ENCODE results near the gene TMEM19.

Gene TMEM19

GRCh38 chr12:71664411-71665089 is 21.3 kb upstream of the TMEM19 start:
- no peak for DNase-seq

GRCh38 chr12:71665090-71665463 is 20.8 kb upstream of the TMEM19 start:
- peak overlapping the region; percentile 94 for H3K27ac ChIP-seq (ENCODE audit: insufficient read depth, low read length, poor library complexity, severe bottlenecking)
- H3K4me3 ChIP-seq (ENCODE audit: insufficient read depth, low read depth, low read length, poor library complexity, severe bottlenecking), result peak overlapping the region; percentile 89
- H3K9me3 ChIP-seq (ENCODE audit: control insufficient read depth, low read length), result no peaks in the 10 kb centered on the region
- H3K27me3 ChIP-seq (replicated peaks; ENCODE audit: control insufficient read depth, insufficient read depth, low read length, poor library complexity, severe bottlenecking), result no peaks in the 10 kb centered on the region
- peaks cover 2% of the 10 kb centered on the region for H3K36me3 ChIP-seq (ENCODE audit: control insufficient read depth, insufficient read depth, low read length)
- peaks cover 10% of the 10 kb centered on the region for H3K4me1 ChIP-seq (ENCODE audit: control insufficient read depth, insufficient read depth, low read length, poor library complexity, severe bottlenecking)
- DNase-seq, result no peak

More at GRCh38 chr12:71664411-71665089, 21.3 kb upstream of the TMEM19 start:
- H3K4me3 ChIP-seq (ENCODE audit: insufficient read depth, low read depth, low read length, poor library complexity, severe bottlenecking), result peak overlapping the region; percentile 89
- no peaks in the 10 kb centered on the region for H3K9me3 ChIP-seq (ENCODE audit: control insufficient read depth, low read length)
- H3K27me3 ChIP-seq (replicated peaks; ENCODE audit: control insufficient read depth, insufficient read depth, low read length, poor library complexity, severe bottlenecking), result no peaks in the 10 kb centered on the region
- H3K4me1 ChIP-seq (ENCODE audit: control insufficient read depth, insufficient read depth, low read length, poor library complexity, severe bottlenecking), result peaks cover 10% of the 10 kb centered on the region
- peaks cover 8% of the 10 kb centered on the region for H3K36me3 ChIP-seq (ENCODE audit: control insufficient read depth, insufficient read depth, low read length)
- peak overlapping the region; percentile 94 for H3K27ac ChIP-seq (ENCODE audit: insufficient read depth, low read length, poor library complexity, severe bottlenecking)

GRCh38 chr12:71666259-71666658 is 19.6 kb upstream of the TMEM19 start:
- H3K9me3 ChIP-seq (ENCODE audit: control insufficient read depth, low read length), result no peaks in the 10 kb centered on the region
- DNase-seq, result no peak
- peak overlapping the region; percentile 94 for H3K27ac ChIP-seq (ENCODE audit: insufficient read depth, low read length, poor library complexity, severe bottlenecking)
- H3K4me1 ChIP-seq (ENCODE audit: control insufficient read depth, insufficient read depth, low read length, poor library complexity, severe bottlenecking), result peaks cover 10% of the 10 kb centered on the region
- H3K27me3 ChIP-seq (replicated peaks; ENCODE audit: control insufficient read depth, insufficient read depth, low read length, poor library complexity, severe bottlenecking), result no peaks in the 10 kb centered on the region
- no peak overlapping the region for H3K4me3 ChIP-seq (ENCODE audit: insufficient read depth, low read depth, low read length, poor library complexity, severe bottlenecking)
- no peaks in the 10 kb centered on the region for H3K36me3 ChIP-seq (ENCODE audit: control insufficient read depth, insufficient read depth, low read length)

- no peaks in the 10 kb centered on the region for H3K36me3 ChIP-seq (ENCODE audit: control insufficient read depth, insufficient read depth, low read length)
- DNase-seq, result no peak
- no peak overlapping the region for H3K27ac ChIP-seq (ENCODE audit: insufficient read depth, low read length, poor library complexity, severe bottlenecking)
- H3K4me3 ChIP-seq (ENCODE audit: insufficient read depth, low read depth, low read length, poor library complexity, severe bottlenecking), result no peak overlapping the region
- no peaks in the 10 kb centered on the region for H3K27me3 ChIP-seq (replicated peaks; ENCODE audit: control insufficient read depth, insufficient read depth, low read length, poor library complexity, severe bottlenecking)
- H3K4me1 ChIP-seq (ENCODE audit: control insufficient read depth, insufficient read depth, low read length, poor library complexity, severe bottlenecking), result no peaks in the 10 kb centered on the region
- no peaks in the 10 kb centered on the region for H3K9me3 ChIP-seq (ENCODE audit: control insufficient read depth, low read length)
Observed at GRCh38 chr12:71671311-71671710, 14.6 kb upstream of the TMEM19 start.

- Histone ChIP-seq H3K27me3 (replicated peaks; ENCODE audit: control insufficient read depth, insufficient read depth, low read length, poor library complexity, severe bottlenecking) (no peaks in the 10 kb centered on the region), H3K36me3 (ENCODE audit: control insufficient read depth, insufficient read depth, low read length) (no peaks in the 10 kb centered on the region), H3K9me3 (ENCODE audit: control insufficient read depth, low read length) (no peaks in the 10 kb centered on the region), H3K27ac (ENCODE audit: insufficient read depth, low read length, poor library complexity, severe bottlenecking) (no peak overlapping the region), H3K4me1 (ENCODE audit: control insufficient read depth, insufficient read depth, low read length, poor library complexity, severe bottlenecking) (no peaks in the 10 kb centered on the region), H3K4me3 (ENCODE audit: insufficient read depth, low read depth, low read length, poor library complexity, severe bottlenecking) (no peak overlapping the region)
- DNase-seq, result no peak
Observed at GRCh38 chr12:71671816-71672215, 14.1 kb upstream of the TMEM19 start.

- Histone ChIP-seq H3K27me3 (replicated peaks; ENCODE audit: control insufficient read depth, insufficient read depth, low read length, poor library complexity, severe bottlenecking) (no peaks in the 10 kb centered on the region), H3K9me3 (ENCODE audit: control insufficient read depth, low read length) (no peaks in the 10 kb centered on the region), H3K4me1 (ENCODE audit: control insufficient read depth, insufficient read depth, low read length, poor library complexity, severe bottlenecking) (no peaks in the 10 kb centered on the region), H3K36me3 (ENCODE audit: control insufficient read depth, insufficient read depth, low read length) (no peaks in the 10 kb centered on the region), H3K27ac (ENCODE audit: insufficient read depth, low read length, poor library complexity, severe bottlenecking) (no peak overlapping the region), H3K4me3 (ENCODE audit: insufficient read depth, low read depth, low read length, poor library complexity, severe bottlenecking) (no peak overlapping the region)
- no peak for DNase-seq
Observed at GRCh38 chr12:71682466-71682865, 3.4 kb upstream of the TMEM19 start.

- Histone ChIP-seq H3K9me3 (ENCODE audit: control insufficient read depth, low read length) (no peaks in the 10 kb centered on the region), H3K4me3 (ENCODE audit: insufficient read depth, low read depth, low read length, poor library complexity, severe bottlenecking) (no peak overlapping the region), H3K27me3 (replicated peaks; ENCODE audit: control insufficient read depth, insufficient read depth, low read length, poor library complexity, severe bottlenecking) (no peaks in the 10 kb centered on the region), H3K4me1 (ENCODE audit: control insufficient read depth, insufficient read depth, low read length, poor library complexity, severe bottlenecking) (no peaks in the 10 kb centered on the region), H3K36me3 (ENCODE audit: control insufficient read depth, insufficient read depth, low read length) (no peaks in the 10 kb centered on the region), H3K27ac (ENCODE audit: insufficient read depth, low read length, poor library complexity, severe bottlenecking) (no peak overlapping the region)
- DNase-seq, result no peak
Observed at GRCh38 chr12:71683633-71684032, 2.2 kb upstream of the TMEM19 start.

GRCh38 chr12:71684081-71684480 is 1.8 kb upstream of the TMEM19 start:
- Histone ChIP-seq H3K9me3 (ENCODE audit: control insufficient read depth, low read length) (no peaks in the 10 kb centered on the region), H3K27ac (ENCODE audit: insufficient read depth, low read length, poor library complexity, severe bottlenecking) (no peak overlapping the region), H3K4me3 (ENCODE audit: insufficient read depth, low read depth, low read length, poor library complexity, severe bottlenecking) (no peak overlapping the region), H3K27me3 (replicated peaks; ENCODE audit: control insufficient read depth, insufficient read depth, low read length, poor library complexity, severe bottlenecking) (no peaks in the 10 kb centered on the region), H3K4me1 (ENCODE audit: control insufficient read depth, insufficient read depth, low read length, poor library complexity, severe bottlenecking) (no peaks in the 10 kb centered on the region), H3K36me3 (ENCODE audit: control insufficient read depth, insufficient read depth, low read length) (no peaks in the 10 kb centered on the region)
- DNase-seq, result no peak

GRCh38 chr12:71685312-71685906 is 473 bp upstream of the TMEM19 start:
- Histone ChIP-seq H3K4me1 (ENCODE audit: control insufficient read depth, insufficient read depth, low read length, poor library complexity, severe bottlenecking) (no peaks in the 10 kb centered on the region), H3K27ac (ENCODE audit: insufficient read depth, low read length, poor library complexity, severe bottlenecking) (peak overlapping the region; percentile 77), H3K4me3 (ENCODE audit: insufficient read depth, low read depth, low read length, poor library complexity, severe bottlenecking) (peak overlapping the region; percentile 80), H3K9me3 (ENCODE audit: control insufficient read depth, low read length) (no peaks in the 10 kb centered on the region), H3K36me3 (ENCODE audit: control insufficient read depth, insufficient read depth, low read length) (no peaks in the 10 kb centered on the region), H3K27me3 (replicated peaks; ENCODE audit: control insufficient read depth, insufficient read depth, low read length, poor library complexity, severe bottlenecking) (no peaks in the 10 kb centered on the region)
- no peak for DNase-seq

- no peaks in the 10 kb centered on the region for H3K9me3 ChIP-seq (ENCODE audit: control insufficient read depth, low read length)
- no peaks in the 10 kb centered on the region for H3K36me3 ChIP-seq (ENCODE audit: control insufficient read depth, insufficient read depth, low read length)
- no peak for DNase-seq
- H3K4me3 ChIP-seq (ENCODE audit: insufficient read depth, low read depth, low read length, poor library complexity, severe bottlenecking), result peak overlapping the region; percentile 80
- no peaks in the 10 kb centered on the region for H3K27me3 ChIP-seq (replicated peaks; ENCODE audit: control insufficient read depth, insufficient read depth, low read length, poor library complexity, severe bottlenecking)
- peak overlapping the region; percentile 77 for H3K27ac ChIP-seq (ENCODE audit: insufficient read depth, low read length, poor library complexity, severe bottlenecking)
- no peaks in the 10 kb centered on the region for H3K4me1 ChIP-seq (ENCODE audit: control insufficient read depth, insufficient read depth, low read length, poor library complexity, severe bottlenecking)
Observed at GRCh38 chr12:71686658-71687025, 760 bp downstream of the TMEM19 start.

All from effector memory CD4-positive, alpha-beta T cell (primary cell).